Measurements from ENCODE around the gene NSMCE1. TPM values are rescaled to one million over a fixed set of nuclear protein-coding genes. Genes with fewer than 3 reads are reported as not detected.

Gene NSMCE1
- total and polyA plus RNA-seq, 2 of the 8 experiments (the other 6 are each of a cell fraction or from before 2014, with no cell fraction given) = 8.1 to 16.6 TPM

GRCh38 chr16:27226976-27227705 is 41.4 kb downstream of the NSMCE1 start (continued):
- TF ChIP-seq CHD7 (IDR thresholded peaks at IDR 0.05; ENCODE audit: insufficient replicate concordance, low read length) (no peak), HDAC2 (IDR thresholded peaks at IDR 0.05; ENCODE audit: borderline replicate concordance in 1 of 2, low read depth in 2 of 2, low read length in 2 of 2) (no peak), CTBP2 (IDR thresholded peaks at IDR 0.05; ENCODE audit: borderline replicate concordance, insufficient read depth, insufficient read length, low read length) (no peak), CEBPB (IDR thresholded peaks at IDR 0.05; ENCODE audit: low read depth, low read length) (no peak), CBX5 (IDR thresholded peaks at IDR 0.05; ENCODE audit: low read depth, low read length) (no peak), BACH1 (IDR thresholded peaks at IDR 0.05; ENCODE audit: low read length) (no peak), EGR1 (IDR thresholded peaks at IDR 0.05; ENCODE audit: borderline replicate concordance, low read depth, low read length) (no peak), TBP (IDR thresholded peaks at IDR 0.05; ENCODE audit: low read depth, low read length) (no peak), TCF12 (IDR thresholded peaks at IDR 0.05; ENCODE audit: low read depth, low read length) (no peak)

All from H1 (cell line).